RWPE1 (cell line): ENCODE results near the gene ZNF511.

Source experiments
- CTCF ChIA-PET: fragments of 350-600 bp; sonication (Branson Sonifier 250); formaldehyde crosslinking; extraction: SDS; loops from one replicate; lab custom pipeline; 2021; lab: Yijun Ruan, JAX
- POLR2A ChIA-PET: fragments of 400-600 bp; formaldehyde crosslinking; extraction: SDS; loops from one replicate; lab custom pipeline; 2020; ENCODE audit warnings: antibody characterized with exemption; ENCODE audit not compliant: low non-redundant PET; lab: Yijun Ruan, JAX
- DNase-seq: peaks from one replicate; pipeline ENCODE4 v3.0.0; 2012; ENCODE audit warnings: low spot score
- H3K27ac ChIP-seq: fragments of 450-650 bp; 2 replicates; pipeline ENCODE4 v1.5.1; 2017
- TF ChIP-seq, protein P1 (sequence below): fragments of 450-650 bp; conservative IDR thresholded peaks from 2 replicates; pipeline ENCODE4 v1.5.1; 2017; ENCODE audit warnings: low read depth, mild to moderate bottlenecking

ZNF511 gene, protein sequence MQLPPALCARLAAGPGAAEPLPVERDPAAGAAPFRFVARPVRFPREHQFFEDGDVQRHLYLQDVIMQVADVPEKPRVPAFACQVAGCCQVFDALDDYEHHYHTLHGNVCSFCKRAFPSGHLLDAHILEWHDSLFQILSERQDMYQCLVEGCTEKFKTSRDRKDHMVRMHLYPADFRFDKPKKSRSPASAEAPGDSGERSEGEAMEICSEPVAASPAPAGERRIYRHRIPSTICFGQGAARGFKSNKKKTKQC

DNA sequence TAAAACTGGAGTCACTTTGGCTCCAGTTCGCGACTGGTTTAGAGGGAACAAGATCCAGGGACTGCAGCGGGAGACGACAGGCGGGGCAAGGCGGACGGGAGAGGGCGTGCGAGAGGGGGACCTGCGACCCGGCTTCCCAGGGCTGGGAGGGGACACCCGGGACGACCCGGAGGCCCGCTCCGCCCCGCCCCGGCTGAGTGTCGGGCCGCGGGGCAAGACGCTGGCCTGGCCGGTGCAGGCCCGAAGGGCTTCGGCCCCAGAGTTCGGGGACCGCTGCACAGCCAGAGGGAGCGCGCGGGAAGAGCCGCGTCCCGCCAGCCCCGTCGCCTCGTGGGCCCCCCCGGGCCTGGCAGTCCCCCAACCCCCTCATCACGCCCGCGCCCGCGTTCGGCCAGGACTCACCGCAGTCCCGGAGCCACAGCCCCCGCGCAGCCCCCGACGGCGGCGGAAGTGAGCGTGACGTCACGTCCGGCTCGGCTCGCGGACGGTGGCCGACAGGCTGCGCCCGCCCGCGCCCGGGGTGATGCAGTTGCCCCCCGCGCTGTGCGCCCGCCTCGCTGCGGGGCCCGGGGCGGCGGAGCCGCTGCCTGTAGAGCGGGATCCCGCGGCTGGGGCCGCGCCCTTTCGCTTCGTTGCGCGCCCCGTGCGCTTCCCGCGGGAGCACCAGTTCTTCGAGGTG lies at the start of gene ZNF511, which contains the start of gene TUBGCP2:
TSS of gene ZNF511 (plus strand) at position 494 of the 679 bp plus-strand sequence. CDS start at position 524, 30 bp downstream.
TSS of gene TUBGCP2 (minus strand) at position 452 of the 679 bp plus-strand sequence. CDS start 5,931 bp downstream, outside the sequence.
- ChIA-PET POLR2A (interaction anchor here (1.0 to 1.1 kb wide), 2 partner anchors 32 to 33 kb away, joined by 3 to 6 read pairs; partner anchors contain the start of gene ADAM8), CTCF (interaction anchor here (0.7 to 1.8 kb wide), 6 partner anchors 13 to 165 kb away, joined by 3 to 14 read pairs (median 4); no protein-coding TSS in a partner anchor)
- TF ChIP-seq, protein P1, sequence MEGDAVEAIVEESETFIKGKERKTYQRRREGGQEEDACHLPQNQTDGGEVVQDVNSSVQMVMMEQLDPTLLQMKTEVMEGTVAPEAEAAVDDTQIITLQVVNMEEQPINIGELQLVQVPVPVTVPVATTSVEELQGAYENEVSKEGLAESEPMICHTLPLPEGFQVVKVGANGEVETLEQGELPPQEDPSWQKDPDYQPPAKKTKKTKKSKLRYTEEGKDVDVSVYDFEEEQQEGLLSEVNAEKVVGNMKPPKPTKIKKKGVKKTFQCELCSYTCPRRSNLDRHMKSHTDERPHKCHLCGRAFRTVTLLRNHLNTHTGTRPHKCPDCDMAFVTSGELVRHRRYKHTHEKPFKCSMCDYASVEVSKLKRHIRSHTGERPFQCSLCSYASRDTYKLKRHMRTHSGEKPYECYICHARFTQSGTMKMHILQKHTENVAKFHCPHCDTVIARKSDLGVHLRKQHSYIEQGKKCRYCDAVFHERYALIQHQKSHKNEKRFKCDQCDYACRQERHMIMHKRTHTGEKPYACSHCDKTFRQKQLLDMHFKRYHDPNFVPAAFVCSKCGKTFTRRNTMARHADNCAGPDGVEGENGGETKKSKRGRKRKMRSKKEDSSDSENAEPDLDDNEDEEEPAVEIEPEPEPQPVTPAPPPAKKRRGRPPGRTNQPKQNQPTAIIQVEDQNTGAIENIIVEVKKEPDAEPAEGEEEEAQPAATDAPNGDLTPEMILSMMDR: no peak
- peak; percentile 82 for DNase-seq
- peak within 1 kb of the TSS; percentile 92 for H3K27ac ChIP-seq

DNA sequence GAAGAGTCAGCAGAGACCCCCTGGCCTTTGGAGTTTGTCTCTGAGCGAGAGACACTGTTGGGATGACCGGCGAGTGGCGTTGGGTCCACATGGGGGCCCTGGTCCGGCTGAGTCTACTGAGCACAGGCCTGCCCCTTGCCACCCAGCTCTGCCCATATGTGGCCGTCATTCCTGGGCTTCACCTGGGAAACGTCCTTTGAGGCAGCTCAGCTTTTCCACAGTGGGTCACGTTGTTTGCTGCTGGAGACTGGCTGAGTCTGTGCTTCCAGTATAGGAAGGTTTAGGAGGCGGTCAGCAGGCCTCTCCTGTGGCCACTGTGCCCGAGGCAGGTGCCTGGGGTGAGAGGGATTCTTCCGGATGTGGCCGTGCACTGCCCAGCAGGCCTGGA lies 49.1 kb upstream of the ZNF511 start:
- peak overlapping the region; percentile 93 for H3K27ac ChIP-seq
- ChIA-PET CTCF (no interaction called here), POLR2A (interaction anchor here (1.0 kb wide), 1 partner anchor 34 kb away, joined by 5 read pairs; no protein-coding TSS in a partner anchor)
- TF ChIP-seq, protein P1: no peak
- no peak for DNase-seq

DNA sequence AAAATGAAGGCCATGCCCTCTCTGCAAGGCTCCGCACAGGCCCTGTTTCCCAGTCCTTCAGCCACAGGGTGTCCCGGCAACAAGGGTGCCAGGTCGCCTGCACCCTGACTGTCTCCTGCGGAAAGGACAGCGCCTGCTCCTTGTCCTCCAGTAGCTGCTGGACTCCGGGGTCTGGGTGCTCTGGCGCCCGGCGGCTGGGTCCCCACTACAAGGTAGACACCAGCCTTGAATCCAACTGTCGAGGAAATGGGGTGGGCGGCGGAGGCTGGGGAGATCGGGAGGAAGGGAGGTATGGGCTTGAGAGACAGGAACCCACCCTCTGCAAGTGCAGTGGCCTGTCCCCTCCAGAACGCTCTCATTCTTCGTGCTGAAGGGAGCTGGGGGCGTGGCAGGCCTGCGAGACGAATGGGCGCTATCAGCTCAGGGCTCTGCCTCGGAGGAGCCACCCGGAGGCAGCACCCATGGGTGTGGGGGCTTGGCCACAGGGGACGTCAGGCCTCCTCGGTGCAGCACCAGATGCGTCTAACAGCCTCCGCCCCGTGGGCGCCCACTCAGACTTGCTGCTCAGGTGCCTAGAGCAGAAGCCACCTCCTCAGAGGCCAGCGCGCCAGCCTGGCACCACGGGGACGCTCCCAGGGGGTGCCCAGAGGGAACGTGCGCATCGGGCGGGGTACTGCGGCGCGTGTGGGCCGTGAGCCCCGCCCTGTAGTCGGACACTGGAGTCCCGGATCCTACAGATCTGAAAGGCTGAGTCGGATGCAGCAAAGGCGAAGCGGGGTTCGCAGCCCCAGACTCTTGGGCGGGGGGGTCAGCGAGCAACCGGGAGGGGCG lies 47.6 kb upstream of the ZNF511 start:
- peak; percentile 63 for DNase-seq
- H3K27ac ChIP-seq: peak overlapping the region; percentile 89
- TF ChIP-seq, protein P1: no peak
- ChIA-PET CTCF (interaction anchor here (0.5 kb wide), 1 partner anchor 117 kb away, joined by 3 read pairs; no protein-coding TSS in a partner anchor), POLR2A (interaction anchor here (1.0 to 1.6 kb wide), 2 partner anchors 14 to 17 kb away, joined by 5 read pairs; no protein-coding TSS in a partner anchor)

DNA sequence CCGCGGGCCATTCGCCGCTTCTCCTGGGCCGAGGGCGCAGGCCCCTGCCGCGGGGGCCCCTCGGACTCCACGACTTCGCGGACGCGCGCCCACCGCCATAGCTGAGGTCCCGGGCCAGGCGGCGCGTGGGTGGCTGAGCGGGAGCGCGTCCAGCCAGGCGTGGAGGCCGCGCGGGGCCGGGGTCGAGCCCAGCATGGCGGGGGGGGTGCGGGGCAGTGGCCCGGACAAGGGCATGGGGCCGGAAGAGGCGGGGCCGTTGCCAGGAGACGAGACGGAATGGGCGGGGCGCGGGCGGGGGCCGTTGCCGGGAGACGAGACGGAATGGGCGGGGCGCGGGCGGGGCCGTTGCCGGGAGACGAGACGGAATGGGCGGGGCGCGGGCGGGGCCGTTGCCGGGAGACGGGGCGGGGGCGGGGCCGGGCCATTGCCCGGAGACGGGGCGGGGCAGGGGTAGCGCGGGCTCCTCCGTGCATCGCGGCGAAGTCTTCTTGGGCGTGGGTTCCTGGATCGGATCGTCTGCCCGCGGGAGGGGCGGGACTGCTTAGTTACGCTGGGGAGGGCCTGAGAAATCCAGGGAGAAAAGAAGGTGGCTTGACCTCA lies 46.9 kb upstream of the ZNF511 start:
- POLR2A ChIA-PET: interaction anchor here (1.0 to 1.6 kb wide), 2 partner anchors 13 to 16 kb away, joined by 5 read pairs; no protein-coding TSS in a partner anchor
- CTCF ChIA-PET: interaction anchor here (0.5 to 0.9 kb wide), 2 partner anchors 118 kb away, joined by 3 to 5 read pairs; no protein-coding TSS in a partner anchor
- peak; percentile 90 for DNase-seq
- TF ChIP-seq, protein P1: no peak
- peak overlapping the region; percentile 89 for H3K27ac ChIP-seq

DNA sequence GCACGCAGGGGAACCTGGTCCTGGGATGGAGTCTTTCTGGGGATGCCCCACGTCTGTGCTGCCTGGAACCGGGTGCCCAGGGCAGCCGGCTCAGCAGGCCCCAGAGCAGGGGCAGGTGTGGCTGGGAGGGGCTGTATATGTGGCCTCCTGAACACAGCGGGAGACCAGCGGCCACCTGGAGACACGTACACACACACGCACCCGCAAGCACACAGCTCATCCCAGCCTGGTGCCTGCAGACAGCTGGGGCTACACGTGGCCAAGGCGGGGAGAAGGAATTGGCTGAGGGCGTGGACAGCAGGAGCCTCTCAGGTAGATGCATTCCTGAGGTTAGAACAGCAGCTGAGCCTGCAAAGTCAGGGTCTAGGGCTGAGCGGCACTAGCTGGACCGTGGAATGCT lies 46.0 kb upstream of the ZNF511 start:
- peak; percentile 64 for DNase-seq
- CTCF ChIA-PET: interaction anchor here (0.7 to 0.9 kb wide), 2 partner anchors 15 to 119 kb away, joined by 3 to 5 read pairs; no protein-coding TSS in a partner anchor
- TF ChIP-seq, protein P1: no peak
- POLR2A ChIA-PET: no interaction called here
- peak overlapping the region; percentile 89 for H3K27ac ChIP-seq
